ENCODE measurements around the gene SDCCAG8. TPM values are rescaled to one million over a fixed set of nuclear protein-coding genes. Genes with fewer than 3 reads are reported as not detected.

Gene SDCCAG8
- polyA plus RNA-seq, 12 donors = 23.2 to 46.3 (median 26.8) TPM; not detected in 1

DNA sequence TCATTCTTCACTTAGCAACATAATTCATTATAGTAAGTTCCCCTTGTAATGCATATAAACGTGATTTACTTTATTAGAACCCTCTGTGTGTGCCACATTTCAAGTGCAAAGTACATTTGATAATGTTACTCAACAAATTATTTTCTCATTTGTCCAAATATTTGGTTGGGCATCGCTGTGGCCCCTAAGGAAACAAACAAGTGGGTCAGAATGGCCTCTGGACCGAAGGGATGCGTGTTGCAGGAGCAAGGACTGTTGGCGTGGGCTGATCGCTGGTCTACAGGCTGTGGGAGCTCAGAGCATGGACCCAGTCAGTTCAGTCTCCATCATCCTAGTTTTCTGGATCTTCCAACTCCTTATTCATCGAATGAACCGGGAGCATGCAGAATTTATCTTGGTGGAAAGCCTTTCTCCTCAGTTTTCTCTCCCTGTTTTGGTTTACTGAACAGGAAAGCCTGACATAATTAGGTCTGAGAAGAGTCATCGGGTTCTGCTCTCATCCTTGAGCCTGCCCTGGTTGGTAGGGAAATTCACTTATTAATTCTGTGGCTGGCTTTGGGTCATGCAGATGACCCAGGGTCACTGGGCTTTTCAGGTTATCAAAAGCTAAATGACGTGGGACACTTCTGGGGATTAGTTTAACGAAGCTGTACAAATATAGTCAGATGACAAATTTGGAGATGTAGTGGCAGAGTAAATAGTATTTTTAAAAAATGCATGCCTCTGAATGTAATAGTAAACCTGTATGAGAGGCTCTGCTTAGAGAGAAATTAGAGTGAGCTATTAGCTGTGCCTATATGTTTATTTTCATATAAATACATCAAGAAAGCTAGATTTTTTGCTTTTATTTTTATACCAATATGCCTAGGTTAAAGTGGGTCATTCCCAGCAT is 200.2 kb downstream of the SDCCAG8 start:
- no peak for DNase-seq

DNA sequence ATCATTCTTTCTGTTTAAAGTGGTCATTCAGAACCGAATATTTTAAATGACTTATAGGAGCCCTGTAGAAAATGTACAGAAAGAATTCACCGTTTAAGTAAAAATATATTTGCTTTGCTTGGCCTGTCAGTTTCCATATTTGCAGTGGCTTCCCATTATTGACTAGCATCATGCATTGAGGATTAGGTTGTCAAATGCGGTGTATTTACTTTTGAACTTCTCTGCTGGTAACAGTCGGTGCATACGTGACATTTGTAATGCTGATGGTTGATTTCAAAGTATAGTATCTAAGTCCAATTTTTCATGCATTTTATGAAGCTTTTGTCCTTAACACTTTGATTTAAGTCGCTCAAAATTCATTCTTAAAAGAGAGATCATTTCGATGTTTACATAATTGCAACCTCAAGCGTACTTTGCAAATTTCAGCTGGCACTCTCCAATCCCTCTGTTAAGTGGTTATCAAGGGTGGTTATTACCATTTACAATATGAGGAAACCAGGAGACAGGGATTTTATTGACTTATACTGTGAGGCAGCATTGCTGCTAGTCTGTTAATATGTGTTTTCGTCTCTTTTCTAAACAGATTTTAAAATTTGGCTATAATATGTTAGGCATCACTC is 201.6 kb downstream of the SDCCAG8 start:
- DNase-seq = no peak

DNA sequence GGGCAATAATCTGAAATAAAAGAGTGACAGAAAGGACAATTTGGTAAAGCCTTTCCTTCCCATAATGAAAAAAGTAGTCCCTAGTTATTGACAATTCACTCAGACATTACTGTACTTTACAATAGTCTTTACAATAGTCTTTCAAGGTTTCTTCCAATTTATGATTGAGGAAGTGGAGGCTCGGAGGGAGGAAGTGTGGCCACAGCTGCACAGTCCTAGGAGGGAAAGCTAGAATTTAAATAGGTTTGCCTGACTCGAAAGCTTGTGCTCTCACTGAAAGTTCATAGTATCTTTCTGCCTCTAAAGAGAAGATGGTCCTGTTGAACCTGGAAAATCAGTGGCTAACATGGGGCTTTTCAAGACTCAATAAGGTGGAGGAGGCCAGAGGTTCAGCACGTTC is 203.2 kb downstream of the SDCCAG8 start:
- no peak for DNase-seq

DNA sequence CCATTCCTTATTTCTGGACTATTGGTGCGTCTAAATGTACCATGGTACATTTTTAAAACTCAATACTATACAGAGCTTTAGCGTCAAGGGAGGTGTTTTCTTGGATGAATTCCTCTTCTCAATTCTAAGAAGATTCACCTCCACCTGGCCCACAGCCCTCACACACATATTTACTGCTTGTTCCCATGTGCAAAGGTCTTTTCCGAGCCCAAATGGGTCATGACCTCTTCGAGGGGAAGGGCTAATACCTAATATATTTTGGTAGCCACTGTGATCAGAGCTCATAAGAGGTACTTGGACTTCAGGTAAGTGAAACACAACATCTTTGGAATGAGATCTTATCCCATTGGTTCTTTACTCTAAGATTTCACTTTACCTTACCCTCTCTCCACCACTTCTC is 205.9 kb downstream of the SDCCAG8 start:
- no peak for DNase-seq

DNA sequence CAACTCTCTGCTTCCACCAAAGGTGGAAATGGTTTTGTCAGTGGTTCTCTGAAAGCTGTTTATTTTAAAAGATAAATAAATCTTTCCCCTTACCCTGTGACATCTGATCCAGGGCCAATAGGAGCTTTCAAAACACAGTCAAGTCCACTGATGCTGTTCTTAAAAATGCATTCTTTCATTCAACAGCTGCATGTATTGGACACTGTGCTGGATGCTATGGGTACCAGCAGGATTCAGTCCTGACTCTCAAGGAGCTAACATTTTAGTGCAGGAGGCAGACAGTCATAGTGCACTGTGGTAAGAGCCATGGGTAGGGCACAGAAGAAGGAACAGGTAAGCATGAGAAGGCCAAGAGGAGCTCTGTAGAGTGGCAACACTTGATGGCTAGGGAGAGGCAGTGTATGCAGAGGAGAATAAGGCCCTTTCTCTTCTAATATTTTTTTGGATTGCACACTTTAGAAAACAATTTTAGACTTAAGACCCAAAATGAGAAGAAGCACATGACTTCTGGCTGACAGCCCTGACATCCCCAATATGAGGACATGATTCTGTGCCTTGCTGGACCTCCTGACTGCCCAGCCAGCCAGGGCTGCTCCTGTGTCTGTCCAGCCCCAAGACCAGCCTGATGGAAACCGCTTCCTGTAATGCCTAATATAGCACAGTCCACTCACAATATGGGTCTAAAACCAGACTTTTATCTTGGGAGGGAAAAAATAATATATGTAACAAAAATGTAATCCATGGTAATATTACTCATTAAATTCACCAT is 207.3 kb downstream of the SDCCAG8 start:
- no peak for DNase-seq

DNA sequence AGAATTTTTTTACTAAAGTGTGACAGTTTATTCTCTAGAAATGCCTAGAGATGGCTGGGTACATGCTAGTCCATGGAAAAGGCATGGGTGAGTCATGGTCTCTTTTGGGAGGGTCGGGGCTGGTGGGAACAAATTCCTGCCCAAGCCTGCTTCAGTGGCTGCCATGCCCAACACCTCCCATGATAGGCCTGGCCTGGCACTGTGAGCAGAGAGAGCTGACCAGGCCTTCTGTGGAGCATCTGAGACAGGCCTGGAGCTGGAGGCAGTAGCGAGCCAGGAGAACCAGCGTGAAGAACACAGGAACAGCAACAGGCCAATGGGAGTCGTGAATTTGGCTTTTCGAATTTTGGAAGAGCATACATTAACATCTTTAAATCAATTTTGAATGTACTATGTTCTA is 209.2 kb downstream of the SDCCAG8 start:
- no peak for DNase-seq

DNA sequence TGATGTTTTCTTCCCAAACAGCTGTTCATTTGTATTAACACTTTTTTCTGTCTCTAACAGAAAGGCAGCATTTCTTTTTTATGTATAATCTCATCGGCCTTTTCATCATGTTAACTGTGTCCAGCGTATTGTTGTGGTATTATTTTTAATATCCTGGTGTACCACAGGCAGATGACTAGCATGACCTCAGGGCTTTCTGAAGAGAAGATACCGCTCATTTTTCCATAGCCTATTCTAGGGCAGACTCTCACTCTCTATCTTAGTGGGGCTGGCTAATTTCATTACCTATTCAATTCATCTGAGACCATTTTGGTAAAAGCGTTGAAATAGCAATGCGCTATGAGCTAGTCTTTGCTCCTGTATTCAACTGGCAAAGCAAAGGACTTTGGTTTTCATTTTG is 209.9 kb downstream of the SDCCAG8 start:
- DNase-seq = no peak

DNA sequence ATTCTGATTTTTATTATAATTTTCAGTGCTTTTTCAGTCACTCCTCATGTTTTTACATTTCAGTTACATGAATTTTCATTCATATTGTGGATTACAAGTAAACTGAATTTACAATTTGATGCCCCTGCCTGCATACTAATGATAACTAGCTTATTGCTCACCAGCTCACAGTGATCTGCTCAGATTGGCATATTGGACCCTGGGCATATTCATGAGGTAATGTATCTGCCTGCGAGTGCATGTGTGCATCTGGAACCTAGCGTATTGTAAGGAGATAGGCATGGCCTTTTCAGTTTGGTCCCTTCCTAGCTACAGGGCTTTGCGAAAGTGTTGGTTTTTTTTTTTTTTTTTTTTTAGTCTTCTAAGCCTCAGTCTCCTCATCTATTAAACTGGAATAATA is 213.7 kb downstream of the SDCCAG8 start:
- DNase-seq = no peak

DNA sequence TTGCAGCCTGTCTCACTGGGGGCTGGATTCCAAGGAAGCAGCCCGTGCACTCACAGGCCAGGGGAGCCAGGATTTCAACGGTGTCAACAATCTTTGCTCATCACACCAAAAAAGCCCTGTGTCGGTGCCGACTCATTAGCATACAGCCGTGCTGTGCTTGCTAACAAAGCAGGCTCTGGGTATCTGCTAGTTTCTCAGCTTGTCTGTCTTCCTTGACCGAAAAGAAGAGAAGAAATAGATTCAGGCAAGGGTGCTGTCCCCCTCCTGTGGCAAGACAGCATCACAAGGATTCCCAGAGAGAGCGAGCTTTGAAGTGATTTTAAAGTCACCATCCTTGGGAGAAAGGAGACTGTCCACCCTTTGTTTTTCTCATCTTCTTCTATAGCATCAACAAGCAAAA is 214.7 kb downstream of the SDCCAG8 start:
- DNase-seq = no peak

DNA sequence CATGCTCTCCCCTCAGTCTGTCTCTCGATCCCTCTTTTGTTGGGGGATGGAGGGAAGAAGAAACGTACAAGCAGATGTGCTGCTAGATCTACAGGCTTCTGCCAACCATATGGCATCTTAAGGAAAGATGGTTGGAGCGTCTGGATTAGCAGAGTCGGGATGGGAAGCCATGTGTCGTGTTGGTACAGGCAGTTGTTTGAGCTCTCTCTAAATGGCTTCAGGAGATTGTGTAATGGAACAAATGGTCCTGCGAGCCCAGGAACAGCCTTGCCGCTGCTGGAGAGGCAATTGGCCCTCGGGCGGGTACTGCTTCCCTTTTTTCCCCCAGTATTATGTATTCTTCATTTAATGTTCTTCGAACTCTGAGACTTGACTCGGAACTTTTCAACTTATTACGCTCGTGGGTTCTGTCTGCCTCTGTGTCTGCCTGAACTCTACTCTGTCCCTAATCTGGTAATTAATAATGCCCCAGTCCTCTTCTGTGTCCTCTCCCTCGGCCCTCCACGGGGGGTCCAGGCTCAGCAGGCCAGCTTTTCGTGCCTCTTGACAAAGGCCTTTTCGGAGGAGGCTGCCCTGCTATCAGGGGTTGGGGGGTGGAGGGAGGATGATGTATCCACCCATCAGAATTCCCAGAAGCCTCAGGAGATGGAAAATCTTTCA is 215.3 kb downstream of the SDCCAG8 start:
- DNase-seq = no peak

DNA sequence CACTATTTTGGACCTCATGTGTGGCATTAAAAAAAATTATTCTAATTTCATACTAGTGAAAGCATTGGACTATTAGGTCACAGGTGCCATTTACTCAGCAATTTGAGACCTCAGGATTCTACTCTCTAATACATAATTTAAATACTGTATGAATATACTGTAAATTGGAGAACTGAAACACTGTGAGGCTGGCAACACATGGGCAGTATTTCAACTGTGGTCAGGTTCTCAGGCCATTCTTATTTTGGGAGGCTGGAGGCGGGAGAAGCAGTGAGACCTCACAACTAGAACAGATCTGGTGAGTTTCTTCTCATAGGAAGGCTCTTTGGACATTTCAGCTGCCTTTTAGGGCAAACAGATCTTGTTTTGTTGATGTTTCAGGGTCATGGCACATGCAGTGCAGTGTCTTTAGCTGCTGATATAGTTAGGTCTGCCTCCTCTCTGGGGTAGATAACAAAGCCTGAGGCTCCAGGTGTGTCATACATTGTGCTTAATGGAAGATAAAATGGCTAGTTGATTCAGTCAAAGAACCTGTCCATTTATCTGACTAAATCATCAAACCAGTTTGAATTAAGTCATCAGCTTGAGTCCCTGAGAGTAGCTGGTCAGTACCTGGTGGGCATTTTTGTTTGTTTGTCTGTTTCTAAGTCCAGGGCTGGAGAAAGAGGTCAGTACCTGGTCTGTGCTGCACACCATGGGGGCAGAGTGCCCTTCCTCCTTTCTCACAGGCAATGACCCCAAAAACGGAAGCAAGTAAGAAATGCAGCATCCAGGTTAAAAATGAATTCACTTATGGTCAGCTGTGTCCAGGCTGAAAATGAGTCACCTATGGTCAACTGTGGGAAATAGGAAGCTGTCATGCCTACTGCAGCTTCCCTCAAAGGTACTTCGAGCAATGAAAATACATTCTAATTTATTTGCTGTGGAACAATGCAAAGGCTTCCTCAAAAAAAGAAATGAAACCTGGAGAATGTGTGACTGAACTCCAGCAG is 216.2 kb downstream of the SDCCAG8 start:
- no peak for DNase-seq

DNA sequence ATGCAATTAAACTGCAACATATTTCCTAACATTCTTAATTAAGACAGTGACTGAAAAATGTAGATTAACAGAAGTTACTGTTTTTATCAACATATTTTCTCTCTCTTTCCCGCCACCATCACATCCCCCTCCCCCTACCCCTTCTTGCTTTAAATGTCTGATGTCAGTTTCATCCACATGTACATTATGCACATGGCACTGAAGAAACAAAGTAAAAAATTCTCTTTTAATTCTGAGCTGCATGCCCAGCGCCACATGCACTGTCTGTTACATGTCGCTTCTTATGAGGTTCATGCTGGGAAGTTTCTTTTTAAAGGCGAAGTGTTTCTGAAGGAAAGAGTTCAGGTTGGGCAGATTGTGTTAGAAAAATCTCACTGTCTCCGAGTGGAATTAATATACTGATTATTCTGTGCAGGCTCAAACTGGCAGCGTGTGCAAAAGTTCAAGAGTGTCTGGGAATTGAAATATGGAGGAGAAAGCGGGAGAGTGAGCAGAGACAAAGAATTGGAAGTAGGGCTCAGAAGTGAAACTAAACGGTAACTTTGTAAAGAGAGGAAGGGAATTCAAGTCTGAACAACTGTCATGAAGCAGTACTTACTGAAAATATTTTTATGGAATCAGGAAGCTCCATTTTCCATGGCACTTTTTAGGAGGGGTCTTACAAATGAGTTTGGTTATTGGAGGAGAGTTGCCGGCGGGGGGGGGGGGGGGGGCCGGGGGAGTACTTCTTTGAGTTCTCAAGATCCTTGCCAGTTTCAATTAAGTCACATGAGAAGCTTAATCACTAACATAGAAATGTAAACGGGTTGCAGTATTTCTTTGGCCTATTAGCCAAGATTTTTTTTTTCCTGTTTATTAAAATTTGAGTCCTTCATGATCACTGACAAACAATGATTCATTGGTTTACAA is 217.6 kb downstream of the SDCCAG8 start:
- DNase-seq = no peak

DNA sequence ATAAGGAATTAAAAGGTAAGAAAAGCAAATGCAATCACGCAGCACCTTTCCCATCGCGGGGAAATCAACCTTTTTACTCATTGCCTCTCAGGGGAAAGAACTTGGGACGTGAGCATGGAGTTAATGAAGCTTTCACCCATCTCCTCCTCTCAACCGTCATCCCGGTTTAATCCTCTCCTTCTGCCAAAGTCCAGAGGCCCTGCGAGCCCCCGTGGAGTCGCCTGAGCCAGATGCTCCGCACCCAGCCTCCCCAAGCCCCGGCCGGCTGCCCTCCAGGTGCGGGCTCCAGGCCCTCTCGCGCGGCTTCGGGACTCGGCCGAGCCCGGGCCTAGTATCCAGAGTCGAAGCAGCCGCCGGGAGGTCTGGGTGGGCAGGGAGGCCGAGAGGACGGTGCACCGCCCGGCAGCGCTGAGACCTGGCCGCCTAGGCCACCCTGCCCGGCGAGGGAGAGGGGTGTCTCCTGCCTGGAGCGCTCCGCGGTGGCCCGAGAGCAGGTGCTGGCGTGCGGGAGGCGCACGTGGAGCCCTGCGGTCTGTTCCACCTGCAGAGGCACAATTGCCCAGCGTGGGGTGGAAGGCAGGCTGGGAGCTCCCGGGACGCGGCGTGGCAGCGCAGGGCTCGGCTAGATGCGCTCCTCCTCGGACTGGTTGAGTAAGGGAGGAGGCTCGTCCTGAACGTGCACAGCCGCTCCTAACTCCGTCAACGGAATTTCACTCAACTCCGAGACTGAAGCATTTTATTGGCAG is 218.5 kb downstream of the SDCCAG8 start:
- DNase-seq = no peak

DNA sequence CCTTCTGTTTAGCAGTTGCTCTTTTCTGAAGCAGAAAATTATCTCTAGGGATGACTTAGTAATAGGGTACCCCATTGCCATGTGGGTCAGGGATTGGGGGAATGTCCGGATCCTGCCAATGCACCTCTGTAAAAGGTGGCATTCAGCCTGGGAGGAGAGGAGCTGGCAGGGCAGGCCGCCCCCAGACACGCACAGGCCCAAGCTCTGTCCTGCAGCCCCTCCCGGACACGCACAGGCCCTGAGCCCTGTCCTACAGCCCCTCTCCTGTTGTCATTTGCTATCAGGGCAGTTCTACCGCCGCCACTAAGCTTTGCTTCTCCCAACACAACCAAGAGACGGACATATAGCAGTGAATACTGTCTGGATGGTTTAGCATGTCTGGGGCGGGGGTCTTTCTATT is 219.1 kb downstream of the SDCCAG8 start:
- DNase-seq = no peak

DNA sequence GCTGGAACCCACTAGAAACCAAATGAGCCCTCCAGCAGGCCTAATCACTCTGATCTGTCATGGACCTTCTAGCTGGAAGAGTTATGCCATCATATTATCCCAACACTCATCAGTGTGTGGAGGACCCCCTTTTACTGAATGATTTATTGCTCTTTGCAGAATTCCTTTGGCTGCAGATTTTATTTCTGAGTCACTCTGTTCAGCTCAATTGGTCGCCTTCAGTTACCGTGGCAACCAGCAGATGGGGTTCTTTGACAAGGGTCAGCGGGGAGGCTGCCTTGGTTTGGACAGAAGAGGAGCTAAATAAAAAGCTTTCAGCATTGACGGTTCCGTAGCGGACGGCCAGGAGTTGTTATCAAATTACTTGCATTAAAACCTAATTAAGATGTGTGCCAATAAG is 220.1 kb downstream of the SDCCAG8 start:
- no peak for DNase-seq

DNA sequence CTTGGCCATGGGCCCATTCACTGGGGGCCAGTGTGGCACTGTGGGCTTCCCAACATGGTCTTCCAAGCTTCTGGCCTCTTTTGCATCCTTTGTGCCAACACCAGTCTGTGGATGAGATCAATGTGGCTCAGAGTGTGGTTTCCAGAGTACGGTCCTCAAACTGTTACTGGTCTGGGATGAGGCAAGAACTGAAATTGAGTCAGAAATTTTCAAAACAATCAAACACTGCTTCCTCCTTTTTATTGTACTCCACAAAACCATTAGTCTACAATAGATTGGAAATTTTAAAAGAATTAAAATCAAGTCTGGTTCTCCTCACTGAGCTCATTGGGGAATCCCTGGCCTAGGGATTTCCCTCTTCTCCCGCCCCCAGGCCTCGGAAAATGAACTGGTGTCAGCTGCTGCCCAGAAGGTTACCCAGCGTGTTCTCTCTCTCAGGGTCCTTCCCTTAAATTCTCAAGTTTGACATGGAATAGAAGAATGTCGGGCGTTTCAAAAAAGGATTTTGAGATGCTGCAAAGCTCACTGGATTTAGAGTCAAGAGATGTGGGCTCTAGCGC is 222.0 kb downstream of the SDCCAG8 start:
- no peak for DNase-seq

DNA sequence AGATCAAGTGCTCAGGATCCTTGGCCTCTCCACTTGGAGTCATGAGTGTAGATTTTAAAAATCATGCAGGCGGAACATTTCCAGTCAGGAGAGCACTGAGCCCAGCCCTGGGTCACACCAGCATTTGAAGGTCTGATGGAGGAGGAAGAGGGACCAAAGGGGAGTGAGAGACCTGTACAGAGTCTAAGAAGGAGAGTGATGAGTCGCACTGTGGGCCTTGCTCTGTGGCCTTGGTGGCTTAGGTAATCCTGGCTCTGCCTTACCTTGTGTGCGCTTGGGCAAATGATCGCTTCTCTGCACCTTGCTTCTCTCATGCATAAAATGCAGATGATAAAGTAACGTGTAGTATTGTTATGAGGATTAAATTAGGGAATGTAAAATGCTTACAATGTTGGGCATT is 225.3 kb downstream of the SDCCAG8 start:
- no peak for DNase-seq

DNA sequence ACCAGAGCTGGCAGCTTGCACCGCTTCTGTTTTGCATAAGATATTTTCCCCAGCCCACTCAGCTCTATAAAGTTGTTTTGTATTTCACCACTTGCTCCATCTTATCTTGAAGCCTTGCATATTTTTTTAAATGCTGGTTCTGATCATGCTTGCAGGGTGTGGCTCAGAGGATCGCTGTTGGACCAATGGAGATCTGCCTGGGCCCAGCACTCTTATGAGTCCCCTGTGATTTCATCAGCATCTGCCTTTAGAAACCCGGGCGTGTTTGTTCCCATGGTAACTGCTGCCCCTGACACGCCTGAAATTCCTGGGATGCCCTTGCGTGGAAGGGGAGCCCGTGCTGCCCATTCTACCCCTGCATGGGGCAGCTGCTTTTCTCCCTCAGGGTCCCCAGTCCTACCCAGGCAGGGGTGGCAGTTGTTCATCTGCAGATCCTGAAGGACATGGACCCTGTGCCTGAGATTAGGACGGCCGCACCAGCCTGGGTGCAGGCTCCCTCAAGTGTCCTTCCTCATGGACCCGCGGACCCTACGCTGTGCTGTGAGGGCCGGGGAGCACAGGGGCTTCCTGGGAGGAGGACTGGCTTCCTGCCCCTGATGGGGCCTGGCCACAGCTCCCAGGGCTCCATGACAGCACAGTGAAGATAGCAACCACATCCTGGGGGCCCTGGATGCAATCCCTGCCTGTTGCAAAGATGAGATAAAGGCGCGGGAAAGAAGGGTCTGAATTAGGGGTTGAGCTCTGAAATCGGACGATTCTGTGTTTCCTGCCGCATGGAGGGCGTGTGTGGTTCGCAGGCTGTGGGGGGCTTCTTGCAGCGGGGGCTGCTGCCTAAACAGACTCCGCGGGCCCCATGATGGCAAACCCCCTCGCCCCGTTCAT is 226.5 kb downstream of the SDCCAG8 start:
- no peak for DNase-seq
